B cell (primary cell): ENCODE results near the gene RBM44. TPM values are rescaled to one million over a fixed set of nuclear protein-coding genes. Genes with fewer than 3 reads are reported as not detected.

Experiments used
- ATAC-seq: fragments of 200-7000 bp; cut with Tn5 transposase; one replicate; pipeline ENCODE4 v1.10.0; 2021; ENCODE audit warnings: low read depth, mild to moderate bottlenecking, moderate number of reproducible peaks, moderate library complexity
- CTCF ChIA-PET: fragments of 350-600 bp; sonication (Branson Sonifier 250); formaldehyde crosslinking; loops from one replicate; lab custom pipeline; 2021; ENCODE audit warnings: antibody characterized with exemption, inconsistent platforms; lab: Charles Lee
- POLR2A ChIA-PET: fragments of 350-600 bp; sonication (Branson Sonifier 250); formaldehyde crosslinking; loops from one replicate; lab custom pipeline; 2021; ENCODE audit warnings: antibody characterized with exemption; lab: Charles Lee
- DNase-seq: peaks from one replicate; pipeline ENCODE4 v3.0.0; 2013
- H2AFZ ChIP-seq: 2 replicates; pipeline ENCODE4 v1.6.1; 2012; ENCODE audit warnings: mild to moderate bottlenecking, low read depth, low read length; ENCODE audit not compliant: insufficient read depth, poor library complexity, severe bottlenecking
- H3K27ac ChIP-seq, 2 donors: 1 replicate in 1 of 2; 2 replicates in 1 of 2; pipeline ENCODE4 v1.5.1; 2012 to 2013; ENCODE audit warnings: low read length in 2 of 2, mild to moderate bottlenecking in 2 of 2, moderate library complexity in 1 of 2
- H3K27me3 ChIP-seq, 4 experiments: fragments of 200-600 bp in 1 of 4; sonication (generic) in 1 of 4; replicated peaks in 1 of 4; 1 replicate in 2 of 4; 2 replicates in 2 of 4; pipeline versions ENCODE4 v1.6.1 to v1.7.0; 2013 to 2016; ENCODE audit warnings: low read length in 3 of 4, mild to moderate bottlenecking in 2 of 4, mixed read lengths in 1 of 4, moderate library complexity in 1 of 4; ENCODE audit not compliant: insufficient read depth in 4 of 4, control insufficient read depth in 3 of 4; ENCODE audit errors: control extremely low read depth in 1 of 4
- H3K36me3 ChIP-seq, 2 experiments: replicated peaks in 1 of 2; 1 replicate in 1 of 2; 2 replicates in 1 of 2; pipeline versions ENCODE4 v1.6.1 to v1.7.1; 2013; ENCODE audit warnings: low read length in 1 of 2; ENCODE audit not compliant: insufficient read depth in 2 of 2, control insufficient read depth in 1 of 2; ENCODE audit errors: control extremely low read depth in 1 of 2, extremely low read depth in 1 of 2
- H3K4me1 ChIP-seq, 2 donors: fragments of 200-600 bp in 1 of 2; sonication (generic) in 1 of 2; 1 replicate in 1 of 2; 2 replicates in 1 of 2; pipeline versions ENCODE4 v1.5.1 to v1.6.1; 2013 to 2017; ENCODE audit warnings: low read length in 2 of 2; ENCODE audit not compliant: control insufficient read depth in 2 of 2, insufficient read depth in 2 of 2
- H3K4me2 ChIP-seq: replicated peaks from 2 replicates; pipeline ENCODE3; 2012; ENCODE audit warnings: mild to moderate bottlenecking, low read depth, low read length; ENCODE audit not compliant: poor library complexity, severe bottlenecking
- H3K4me3 ChIP-seq, 5 experiments: fragments of 200-600 bp in 1 of 5; sonication (generic) in 1 of 5; 1 replicate in 3 of 5; 2 replicates in 2 of 5; pipeline versions ENCODE4 v1.5.1 to v1.7.0; 2011 to 2016; ENCODE audit warnings: low read length in 4 of 5, mild to moderate bottlenecking in 4 of 5, low read depth in 2 of 5, control low read depth in 1 of 5, moderate library complexity in 1 of 5; ENCODE audit not compliant: insufficient read depth in 1 of 5; ENCODE audit errors: control extremely low read depth in 1 of 5, extremely low read depth in 1 of 5
- H3K79me2 ChIP-seq: fragments of 200-600 bp; sonication (generic); one replicate; pipeline ENCODE4 v1.6.0; 2016; ENCODE audit warnings: low read length; ENCODE audit not compliant: control insufficient read depth, insufficient read depth
- H3K9ac ChIP-seq: fragments of 200-600 bp; sonication (generic); 2 replicates; pipeline ENCODE4 v1.6.1; 2017; ENCODE audit warnings: mild to moderate bottlenecking, low read length, moderate library complexity
- H3K9me3 ChIP-seq, 3 donors: one replicate each; pipeline versions ENCODE4 v1.6.1 to v1.7.1; 2013; ENCODE audit warnings: low read length in 2 of 3; ENCODE audit not compliant: control insufficient read depth in 2 of 3, insufficient read depth in 1 of 3; ENCODE audit errors: control extremely low read depth in 1 of 3
- H4K20me1 ChIP-seq: 2 replicates; pipeline ENCODE4 v1.6.0; 2012; ENCODE audit warnings: mild to moderate bottlenecking, low read length; ENCODE audit not compliant: insufficient read depth, control insufficient read depth, poor library complexity, severe bottlenecking
- H3K27ac Mint-ChIP-seq: one replicate; pipeline ENCODE4 v1.8.0; 2021; ENCODE audit warnings: mixed read lengths
- H3K27me3 Mint-ChIP-seq: one replicate; pipeline ENCODE4 v1.8.0; 2021; ENCODE audit warnings: mixed read lengths
- H3K4me1 Mint-ChIP-seq: one replicate; pipeline ENCODE4 v1.8.0; 2021; ENCODE audit warnings: mixed read lengths
- H3K4me3 Mint-ChIP-seq: one replicate; pipeline ENCODE4 v1.8.0; 2021; ENCODE audit warnings: mixed read lengths
- H3K9me3 Mint-ChIP-seq: one replicate; pipeline ENCODE4 v1.8.0; 2022; ENCODE audit warnings: mixed read lengths; ENCODE audit not compliant: insufficient read depth
- CTCF ChIP-seq: fragments of 200-600 bp; IDR thresholded peaks from one replicate; pipeline ENCODE4 v1.8.0; 2022; ENCODE audit warnings: antibody characterized with exemption, mild to moderate bottlenecking
- EZH2 ChIP-seq: IDR thresholded peaks from 2 replicates; pipeline ENCODE4 v1.6.1; 2012; ENCODE audit warnings: borderline replicate concordance, low read depth, mild to moderate bottlenecking, moderate library complexity, low read length; ENCODE audit not compliant: insufficient read depth, poor library complexity, severe bottlenecking
- WGBS: methylation state at CpG from one replicate; pipeline ENCODE4 v1.1.5; 2013; ENCODE audit warnings: missing lambda C conversion rate; ENCODE audit not compliant: insufficient coverage; 5-methylcytosine and 5-hydroxymethylcytosine counted together
- intact Hi-C: fragments of 100-400 bp; cut with micrococcal nuclease; formaldehyde crosslinking; loops from one replicate; pipeline ENCODE4 v1.10.0; 2022
- polyA plus RNA-seq: library from polyadenylated mRNA; depleted of rRNA; stranded (reverse); fragments of >200 nt; gene quantifications from 2 replicates; pipeline ENCODE4 v1.2.3, GENCODE V29; 2012
- total RNA-seq, 2 donors: library from RNA; stranded (reverse); fragments of 120-200 nt in 1 of 2; gene quantifications; 1 replicate in 1 of 2; 2 replicates in 1 of 2; pipeline versions ENCODE4 v1.2.3 to v1.2.4, GENCODE V29; 2013 to 2022

The RBM44 gene
- total and polyA plus RNA-seq, 2 donors (not counting 1 experiment from before 2014, with no cell fraction given), result 0.39 to 1.3 TPM

GRCh38 chr2:237806334-237806733, 7.8 kb downstream of the RBM44 start:
- Histone ChIP-seq H3K9ac (no peak overlapping the region), H2AFZ (no peak overlapping the region), H3K79me2 (no peaks in the 10 kb centered on the region), H3K9me3 (peaks cover 0 to 4% (median 0%) of the 10 kb centered on the region in 3 donors), H3K27ac (no peak overlapping the region), H4K20me1 (no peaks in the 10 kb centered on the region), H3K27me3 (no peaks in the 10 kb centered on the region), H3K4me2 (no peak overlapping the region), H3K4me3 (no peak overlapping the region), H3K36me3 (no peaks in the 10 kb centered on the region), H3K4me1 (no peaks in the 10 kb centered on the region)
- Mint-ChIP-seq H3K4me1 (peaks cover 13% of the 10 kb centered on the region), H3K27me3 (peaks cover 3% of the 10 kb centered on the region), H3K27ac (no peak overlapping the region), H3K9me3 (no peaks in the 10 kb centered on the region), H3K4me3 (no peak overlapping the region)
- 91% methylated on average over 2 of the region's 2 CpGs for WGBS
- TF ChIP-seq EZH2 (no peak), CTCF (no peak)
- no peak for ATAC-seq
- no peak for DNase-seq
- CTCF ChIA-PET, result no interaction called here
- POLR2A ChIA-PET, result no interaction called here
- intact Hi-C loops, result no loop called here

- Mint-ChIP-seq H3K9me3 (no peaks in the 10 kb centered on the region), H3K4me3 (no peak overlapping the region), H3K27me3 (no peaks in the 10 kb centered on the region), H3K4me1 (no peaks in the 10 kb centered on the region), H3K27ac (no peak overlapping the region)
- POLR2A ChIA-PET, result no interaction called here
- ATAC-seq, result no peak
- DNase-seq, result no peak
- Histone ChIP-seq H3K36me3 (no peaks in the 10 kb centered on the region), H3K79me2 (no peaks in the 10 kb centered on the region), H4K20me1 (no peaks in the 10 kb centered on the region), H2AFZ (no peak overlapping the region), H3K4me1 (no peaks in the 10 kb centered on the region), H3K27me3 (no peaks in the 10 kb centered on the region), H3K4me3 (no peak overlapping the region), H3K9me3 (no peaks in the 10 kb centered on the region), H3K9ac (no peak overlapping the region), H3K27ac (no peak overlapping the region), H3K4me2 (no peak overlapping the region)
- intact Hi-C loops, result no loop called here
- WGBS, result no CpG with 5 or more reads among the region's 1 CpG
- CTCF ChIA-PET, result interaction anchor here (0.8 kb wide), 1 partner anchor 381 kb away, joined by 3 read pairs; no protein-coding TSS in a partner anchor
- no peak for TF ChIP-seq CTCF
- TF ChIP-seq EZH2, result no peak
Observed at GRCh38 chr2:237815637-237816036, 17.1 kb downstream of the RBM44 start.
